Psoas muscle (tissue), 8 donors: ENCODE measurements around the gene PEDS1. TPM values are rescaled to one million over a fixed set of nuclear protein-coding genes. Genes with fewer than 3 reads are reported as not detected.
A peak's percentile ranks its signal among the peaks of the same experiment; 100 is the strongest.
"Not testable (repeated sequence)": the region's sequence is repeated elsewhere in the genome, so short reads cannot be mapped to it uniquely, and the experiment has no call there.

ENCODE experiments used
- ATAC-seq, 4 donors: fragments of 200-7000 bp; cut with Tn5 transposase; one replicate each; pipeline ENCODE4 v1.9.1; 2020; ENCODE audit warnings: moderate library complexity in 3 of 4, mild to moderate bottlenecking in 2 of 4
- DNase-seq, 2 donors: peaks; one replicate each; pipeline ENCODE4 v3.0.0-alpha.2; 2020
- H3K27ac ChIP-seq: fragments of 200-600 bp; one replicate; pipeline ENCODE4 v1.8.0; 2022
- H3K27me3 ChIP-seq, 3 donors: fragments of 200-600 bp in 1 of 3; one replicate each; pipeline versions ENCODE4 v1.6.1 to v1.8.0; 2013 to 2022; ENCODE audit warnings: low read length in 2 of 3, mild to moderate bottlenecking in 2 of 3, moderate library complexity in 1 of 3; ENCODE audit not compliant: insufficient read depth in 3 of 3
- H3K36me3 ChIP-seq, 2 donors: fragments of 200-600 bp in 1 of 2; one replicate each; pipeline versions ENCODE4 v1.6.1 to v1.8.0; 2013 to 2022; ENCODE audit warnings: low read depth in 1 of 2, mild to moderate bottlenecking in 1 of 2, moderate library complexity in 1 of 2; ENCODE audit not compliant: insufficient read depth in 1 of 2
- H3K4me1 ChIP-seq: fragments of 200-600 bp; one replicate; pipeline ENCODE4 v1.8.0; 2022
- H3K4me3 ChIP-seq: fragments of 200-600 bp; one replicate; pipeline ENCODE4 v1.8.0; 2022; ENCODE audit warnings: mild to moderate bottlenecking
- H3K9me3 ChIP-seq: fragments of 200-600 bp; one replicate; pipeline ENCODE4 v1.8.0; 2022
- CTCF ChIP-seq: fragments of 200-600 bp; IDR thresholded peaks from one replicate; pipeline ENCODE4 v1.8.0; 2022; ENCODE audit warnings: antibody characterized with exemption
- WGBS, 3 donors: extraction: QIAGEN DNeasy Blood & Tissue Kit; methylation state at CpG; one replicate each; pipeline versions ENCODE4 v1.1.6 to v1.1.7; 2013; 5-methylcytosine and 5-hydroxymethylcytosine counted together
- intact Hi-C, 2 donors: fragments of 100-400 bp; cut with DNase I; formaldehyde crosslinking; loops; one replicate each; pipeline versions ENCODE4 v1.11.0 to v1.14.2; 2022
- long read RNA-seq, 2 donors: library from polyadenylated mRNA; unstranded; transcript quantifications; one replicate each; pipeline ENCODE4 v2.0.0, GENCODE V29; 2021
- polyA plus RNA-seq, 3 donors: library from polyadenylated mRNA; stranded (reverse); fragments of 200-250 nt; gene quantifications; one replicate each; pipeline ENCODE4 v1.2.3, GENCODE V29; 2013
- total RNA-seq, 4 donors: library from RNA; stranded (reverse); fragmentation: NEBNext Ultra II Directional in 2 of 4; extraction: Animal tissue kit (Norgen Biotek cat#: 25700) in 2 of 4; gene quantifications; one replicate each; pipeline versions ENCODE4 v1.2.1 to v1.2.4, GENCODE V29; 2021 to 2023
- donor health status: healthy with polysubstance abuse.
- donor health status: DM: no; HTN: no; CAD: no; lungs with moderate emphysema.
- donor health status: Bipolar disorder and iron deficiency.
- donor health status: healthy.
- donor health status: DM: yes; HTN: yes; CAD: no.
- donor health status: DM: no; HTN: no; CAD: no.
- donor health status: DM: no; HTN: no; CAD: no.
- donor health status: DM: yes; HTN: yes; CAD: no.

PEDS1 gene
- total RNA-seq: 10 to 100 TPM; 17.5 to 59.2 (median 35.0) TPM
- polyA plus RNA-seq: 10 to 100 TPM; 23.8 to 55.1 (median 49.2) TPM
- long read RNA-seq, donor 1, full-length matches to known transcripts: 18 of 29 reads
- long read RNA-seq, donor 1, partial matches to known transcripts: 1 of 29 reads
- long read RNA-seq, donor 1, other reads (novel, unspliced or antisense): 10 of 29 reads
- long read RNA-seq, donor 2, full-length matches to known transcripts: 43 of 72 reads
- long read RNA-seq, donor 2, partial matches to known transcripts: 4 of 72 reads
- long read RNA-seq, donor 2, other reads (novel, unspliced or antisense): 25 of 72 reads

GRCh38 chr20:50153500-50154377, at the start of gene PEDS1:
Gene PEDS1, minus strand, starts transcription at chr20:50153723. Its CDS starts 86 bp downstream, at chr20:50153637.
- ATAC-seq (peak; percentile 87 to 91 (median 88)), DNase-seq (peak; percentile 93 to 97)
- peaks cover 34% of the 10 kb centered on the region for H3K4me1 ChIP-seq
- H3K9me3 ChIP-seq: no peaks in the 10 kb centered on the region
- H3K4me3 ChIP-seq: peak within 1 kb of the TSS; percentile 97
- peak within 1 kb of the TSS; percentile 96 for H3K27ac ChIP-seq
- intact Hi-C loops: loop anchor here in 1 of 2 donors (5.0 kb wide), 1 partner anchor 36 kb away; no protein-coding TSS in a partner anchor
- H3K27me3 ChIP-seq: no peaks in the 10 kb centered on the region
- WGBS, 3 donors: 2 to 3% (median 2%) methylated on average over 84 to 99 of the region's 99 CpGs
- peaks cover 0 to under 1% of the 10 kb centered on the region in 2 donors for H3K36me3 ChIP-seq
- TF ChIP-seq CTCF: peak; percentile 21

- Histone ChIP-seq H3K36me3 (no peaks in the 10 kb centered on the region), H3K4me1 (peaks cover 6% of the 10 kb centered on the region), H3K9me3 (no peaks in the 10 kb centered on the region), H3K27me3 (no peaks in the 10 kb centered on the region), H3K4me3 (no peak overlapping the region), H3K27ac (no peak overlapping the region)
- no peak for TF ChIP-seq CTCF
- no peak for ATAC-seq
- intact Hi-C loops: loop anchor here in 1 of 2 donors (5.0 kb wide), 1 partner anchor 75 kb away; no protein-coding TSS in a partner anchor
- WGBS, 3 donors: 88 to 93% (median 89%) methylated on average over 5 of the region's 5 CpGs
- no peak for DNase-seq
Observed at GRCh38 chr20:50202677-50203076, 49.2 kb upstream of the PEDS1 start.

- H3K27ac ChIP-seq, H3K27me3 ChIP-seq, H3K36me3 ChIP-seq, DNase-seq, H3K9me3 ChIP-seq, H3K4me3 ChIP-seq, ATAC-seq, H3K4me1 ChIP-seq: not testable (repeated sequence)
- intact Hi-C loops: loop anchor here in 1 of 2 donors (5.0 kb wide), 1 partner anchor 76 kb away; no protein-coding TSS in a partner anchor
- WGBS, 3 donors: 94 to 97% (median 95%) methylated on average over 7 of the region's 7 CpGs
Observed at GRCh38 chr20:50201710-50202109, 48.2 kb upstream of the PEDS1 start.

GRCh38 chr20:50200482-50201104, 47.1 kb upstream of the PEDS1 start:
- 22 to 40% (median 23%) methylated on average over 6 of the region's 6 CpGs for WGBS, 3 donors
- Histone ChIP-seq H3K9me3 (no peaks in the 10 kb centered on the region), H3K36me3 (no peaks in the 10 kb centered on the region), H3K4me1 (peaks cover 6% of the 10 kb centered on the region), H3K27me3 (no peaks in the 10 kb centered on the region), H3K4me3 (no peak overlapping the region), H3K27ac (peak overlapping the region; percentile 72)
- no peak for TF ChIP-seq CTCF
- ATAC-seq (peak; percentile 67 to 96 (median 82)), DNase-seq (peak; percentile 53 to 89)
- intact Hi-C loops: loop anchor here in 1 of 2 donors (5.0 kb wide), 1 partner anchor 77 kb away; no protein-coding TSS in a partner anchor
